Neural cell (in vitro differentiated cells): ENCODE results near the gene TSEN54.

Experiments
- CTCF ChIP-seq: fragments of 450-650 bp; IDR thresholded peaks from 2 replicates; pipeline ENCODE4 v1.5.1; 2014; ENCODE audit warnings: antibody characterized with exemption, mild to moderate bottlenecking, moderate library complexity; ENCODE audit not compliant: poor library complexity, severe bottlenecking
- EP300 ChIP-seq: fragments of 450-650 bp; conservative IDR thresholded peaks from 2 replicates; pipeline ENCODE4 v1.6.1; 2014; ENCODE audit warnings: antibody characterized with exemption, mild to moderate bottlenecking, moderate library complexity; ENCODE audit not compliant: poor library complexity, severe bottlenecking
- EZH2 ChIP-seq: fragments of 200-600, 300-800 bp; shearing (Covaris generic), sonication (generic); IDR thresholded peaks from 2 replicates; pipeline ENCODE4 v1.6.1; 2014; ENCODE audit warnings: antibody characterized with exemption, low read length, borderline replicate concordance, mild to moderate bottlenecking; ENCODE audit not compliant: insufficient read depth, poor library complexity, severe bottlenecking
- MXI1 ChIP-seq: fragments of 450-650 bp; conservative IDR thresholded peaks from 2 replicates; pipeline ENCODE4 v1.6.1; 2014; ENCODE audit warnings: antibody characterized with exemption, mild to moderate bottlenecking; ENCODE audit not compliant: poor library complexity, severe bottlenecking
- POLR2AphosphoS5 ChIP-seq: IDR thresholded peaks from 2 replicates; pipeline ENCODE4 v1.6.1; 2012
- RAD21 ChIP-seq: fragments of 450-650 bp; conservative IDR thresholded peaks from 2 replicates; pipeline ENCODE4 v1.6.1; 2014; ENCODE audit warnings: antibody characterized with exemption, mild to moderate bottlenecking, moderate library complexity
- REST ChIP-seq: IDR thresholded peaks from 2 replicates; pipeline ENCODE4 v1.6.1; 2012; ENCODE audit warnings: borderline replicate concordance
- SMC3 ChIP-seq: fragments of 450-650 bp; conservative IDR thresholded peaks from 2 replicates; pipeline ENCODE4 v1.6.1; 2014; ENCODE audit warnings: antibody characterized with exemption, mild to moderate bottlenecking, moderate library complexity; ENCODE audit not compliant: poor library complexity
- TAF1 ChIP-seq: IDR thresholded peaks from 2 replicates; pipeline ENCODE4 v1.6.1; 2012; ENCODE audit warnings: low read depth

GRCh38 chr17:75485688-75486087 lies 30.6 kb upstream of the TSEN54 start:
- TF ChIP-seq CTCF: no peak
- TF ChIP-seq TAF1: no peak
- TF ChIP-seq POLR2AphosphoS5: no peak
- TF ChIP-seq REST: no peak
- no peak for TF ChIP-seq EZH2
- TF ChIP-seq RAD21: no peak
- TF ChIP-seq EP300: no peak
- TF ChIP-seq SMC3: no peak
- no peak for TF ChIP-seq MXI1
